Chondrocyte (in vitro differentiated cells): ENCODE measurements around the gene TSFM. TPM values are rescaled to one million over a fixed set of nuclear protein-coding genes. Genes with fewer than 3 reads are reported as not detected.

Experiments used
- DNase-seq: peaks from one replicate; pipeline ENCODE4 v3.0.0; 2021; ENCODE audit warnings: mixed read lengths, low spot score
- H3K27ac Mint-ChIP-seq: one replicate; pipeline ENCODE4 v1.8.0; 2021; ENCODE audit warnings: mild to moderate bottlenecking, moderate library complexity, mixed read lengths; ENCODE audit not compliant: unreplicated experiment
- H3K27me3 Mint-ChIP-seq: 2 replicates; pipeline ENCODE4 v1.8.0; 2021; ENCODE audit warnings: low read depth, mixed read lengths
- H3K36me3 Mint-ChIP-seq: 2 replicates; pipeline ENCODE4 v1.8.0; 2021; ENCODE audit warnings: low read depth, mixed read lengths
- H3K4me1 Mint-ChIP-seq: 2 replicates; pipeline ENCODE4 v1.8.0; 2021; ENCODE audit warnings: low read depth, mild to moderate bottlenecking, mixed read lengths
- H3K4me3 Mint-ChIP-seq: one replicate; pipeline ENCODE4 v1.8.0; 2021; ENCODE audit warnings: mild to moderate bottlenecking, moderate library complexity, mixed read lengths; ENCODE audit not compliant: unreplicated experiment
- H3K9me3 Mint-ChIP-seq: 2 replicates; pipeline ENCODE4 v1.8.0; 2021; ENCODE audit warnings: low read depth, mixed read lengths
- CTCF ChIP-seq: fragments of 200-600 bp; sonication (generic); IDR thresholded peaks from 2 replicates; pipeline ENCODE4 v1.5.0; 2021; ENCODE audit warnings: antibody characterized with exemption, mild to moderate bottlenecking, moderate library complexity
- total RNA-seq: library from RNA; stranded (reverse); gene quantifications from 3 replicates; pipeline ENCODE4 v1.2.1, GENCODE V29; 2021

TSFM gene
- total RNA-seq, 1 donor from 2014 or later = 19.9 TPM

GRCh38 chr12:57743769-57744168, 38.8 kb upstream of the TSFM start:
- Mint-ChIP-seq H3K9me3 (no peaks in the 10 kb centered on the region), H3K4me1 (peaks cover 26% of the 10 kb centered on the region), H3K36me3 (peaks cover 16% of the 10 kb centered on the region), H3K27me3 (peaks cover 22% of the 10 kb centered on the region), H3K27ac (no peak overlapping the region), H3K4me3 (peak overlapping the region; percentile 95)
- DNase-seq = no peak
- no peak for TF ChIP-seq CTCF

GRCh38 chr12:57744194-57744776, 38.3 kb upstream of the TSFM start:
- H3K27me3 Mint-ChIP-seq = peaks cover 17% of the 10 kb centered on the region
- peaks cover 20% of the 10 kb centered on the region for H3K36me3 Mint-ChIP-seq
- peaks cover 21% of the 10 kb centered on the region for H3K4me1 Mint-ChIP-seq
- peak overlapping the region; percentile 99 for H3K27ac Mint-ChIP-seq
- DNase-seq = peak; percentile 72
- H3K4me3 Mint-ChIP-seq = peak overlapping the region; percentile 95
- no peaks in the 10 kb centered on the region for H3K9me3 Mint-ChIP-seq
- TF ChIP-seq CTCF = no peak

GRCh38 chr12:57744777-57745484, 37.7 kb upstream of the TSFM start, which contains the start of gene TSPAN31:
TSPAN31 (plus strand) TSS chr12:57745039; CDS start chr12:57745155, 116 bp downstream.
- TF ChIP-seq CTCF = no peak
- H3K4me1 Mint-ChIP-seq = peaks cover 20% of the 10 kb centered on the region

GRCh38 chr12:57745485-57745881, 37.1 kb upstream of the TSFM start:
- peaks cover 25% of the 10 kb centered on the region for H3K4me1 Mint-ChIP-seq
- H3K4me3 Mint-ChIP-seq = peak overlapping the region; percentile 95
- no peaks in the 10 kb centered on the region for H3K9me3 Mint-ChIP-seq
- DNase-seq = no peak
- TF ChIP-seq CTCF = no peak
- peaks cover 22% of the 10 kb centered on the region for H3K36me3 Mint-ChIP-seq
- H3K27ac Mint-ChIP-seq = peak overlapping the region; percentile 99
- H3K27me3 Mint-ChIP-seq = peaks cover 10% of the 10 kb centered on the region

More at GRCh38 chr12:57744777-57745484, 37.7 kb upstream of the TSFM start, which contains the start of gene TSPAN31:
- H3K27ac Mint-ChIP-seq = peak within 1 kb of the TSS; percentile 99
- peak; percentile 97 for DNase-seq
- H3K9me3 Mint-ChIP-seq = no peaks in the 10 kb centered on the region
- peaks cover 20% of the 10 kb centered on the region for H3K36me3 Mint-ChIP-seq
- H3K27me3 Mint-ChIP-seq = peaks cover 12% of the 10 kb centered on the region
- peak within 1 kb of the TSS; percentile 95 for H3K4me3 Mint-ChIP-seq

- H3K36me3 Mint-ChIP-seq = peaks cover 24% of the 10 kb centered on the region
- peak overlapping the region; percentile 95 for H3K4me3 Mint-ChIP-seq
- no peak for DNase-seq
- peak overlapping the region; percentile 99 for H3K27ac Mint-ChIP-seq
- H3K9me3 Mint-ChIP-seq = no peaks in the 10 kb centered on the region
- TF ChIP-seq CTCF = no peak
- peaks cover 4% of the 10 kb centered on the region for H3K27me3 Mint-ChIP-seq
- H3K4me1 Mint-ChIP-seq = peaks cover 30% of the 10 kb centered on the region
Observed at GRCh38 chr12:57746025-57746424, 36.6 kb upstream of the TSFM start.
